SKM-1 treated with dmso at 0.1 percent for 144 hours (cell line): ENCODE data around the gene MPDU1.
"Not testable (repeated sequence)": the region's sequence is repeated elsewhere in the genome, so short reads cannot be mapped to it uniquely, and the experiment has no call there.

Source experiments
- DNase-seq: peaks from one replicate; lab custom pipeline; 2025; ENCODE audit not compliant: unreplicated experiment; lab: John Stamatoyannopoulos, UW

The MPDU1 gene

DNA sequence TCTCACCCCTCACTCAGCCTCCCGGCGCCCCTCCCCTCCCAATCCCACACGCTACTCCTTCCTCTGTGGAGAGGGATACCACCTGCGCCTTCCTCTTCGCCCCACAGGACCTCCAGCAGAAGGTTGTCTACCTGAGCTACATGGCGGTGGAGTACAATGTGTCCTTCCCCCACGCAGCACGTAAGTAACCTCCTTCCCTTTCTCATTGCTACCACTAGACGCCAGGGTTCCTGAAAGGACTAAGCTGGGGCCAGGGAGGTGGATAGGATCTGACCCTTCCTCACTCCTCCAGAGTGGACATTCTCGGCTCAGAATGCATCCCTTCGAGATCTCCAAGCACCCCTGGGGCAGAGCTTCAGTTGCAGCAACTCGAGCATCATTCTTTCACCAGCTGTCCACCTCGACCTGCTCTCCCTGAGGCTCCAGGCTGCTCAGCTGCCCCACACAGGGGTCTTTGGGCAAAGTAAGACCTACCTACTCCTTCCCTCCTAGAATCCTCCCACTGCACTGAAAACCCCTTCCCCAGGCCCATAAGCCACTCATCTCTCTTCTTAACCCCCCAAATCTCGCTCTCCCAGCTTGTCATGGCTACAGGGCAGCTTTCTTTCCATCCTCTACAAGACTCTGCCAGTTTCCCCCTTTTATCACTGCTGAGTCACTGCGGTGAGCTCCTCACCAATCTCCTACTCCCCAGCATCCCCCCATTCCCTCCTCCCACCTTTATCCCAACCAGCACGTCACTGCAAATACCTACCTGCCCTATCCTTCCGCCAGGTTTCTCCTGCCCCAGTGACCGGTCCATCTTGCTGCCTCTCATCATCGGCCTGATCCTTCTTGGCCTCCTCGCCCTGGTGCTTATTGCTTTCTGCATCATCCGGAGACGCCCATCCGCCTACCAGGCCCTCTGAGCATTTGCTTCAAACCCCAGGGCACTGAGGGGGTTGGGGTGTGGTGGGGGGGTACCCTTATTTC, 2.8 kb upstream of the MPDU1 start:
- DNase-seq: no peak

- DNase-seq: no peak
These were observed 1.0 kb upstream of the MPDU1 start for GRCh38 chr17:7582396-7583252.

- no peak for DNase-seq
These were observed 3.2 kb downstream of the MPDU1 start for GRCh38 chr17:7586673-7587419.

GRCh38 chr17:7587420-7588151, 3.9 kb downstream of the MPDU1 start:
- no peak for DNase-seq

DNA sequence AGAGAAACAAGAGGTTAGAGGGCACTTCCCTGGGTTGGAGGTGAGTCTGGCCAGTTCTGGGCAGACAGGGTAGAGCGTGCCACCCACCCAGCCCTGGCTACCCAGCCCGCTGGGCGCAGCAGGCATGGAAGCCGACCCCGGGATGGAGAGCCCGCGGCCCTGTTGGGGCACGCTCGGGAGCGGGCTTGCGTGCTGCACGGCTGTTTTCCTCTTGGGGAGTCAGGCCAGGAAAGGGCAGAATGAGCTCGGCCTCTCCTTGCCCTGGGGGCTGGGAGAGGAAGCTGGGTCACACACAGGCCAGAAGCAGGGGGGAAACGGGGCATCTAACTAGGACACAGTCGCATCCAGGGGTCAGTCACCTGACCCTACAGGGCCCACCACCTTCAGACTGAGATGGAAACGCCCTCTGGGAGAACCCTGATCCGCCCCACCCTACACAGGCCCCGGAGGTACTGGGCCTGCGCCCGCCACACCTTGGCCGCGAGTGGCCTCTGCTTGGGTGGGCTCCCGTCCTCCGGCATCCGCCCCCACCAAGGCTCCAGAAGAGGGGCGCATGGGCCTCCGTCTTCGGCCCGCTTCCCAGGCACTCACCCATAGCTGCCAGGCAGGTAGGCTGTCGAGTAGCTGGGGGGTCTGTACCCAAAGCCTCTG, 5.0 kb downstream of the MPDU1 start:
- DNase-seq: no peak

GRCh38 chr17:7589204-7589868, 5.7 kb downstream of the MPDU1 start:
- DNase-seq: no peak

GRCh38 chr17:7589891-7590691, 6.4 kb downstream of the MPDU1 start, which contains the start of gene SOX15:
Gene SOX15, minus strand, starts transcription at chr17:7590094. Its CDS starts 418 bp downstream, at chr17:7589676.
- DNase-seq: no peak

DNA sequence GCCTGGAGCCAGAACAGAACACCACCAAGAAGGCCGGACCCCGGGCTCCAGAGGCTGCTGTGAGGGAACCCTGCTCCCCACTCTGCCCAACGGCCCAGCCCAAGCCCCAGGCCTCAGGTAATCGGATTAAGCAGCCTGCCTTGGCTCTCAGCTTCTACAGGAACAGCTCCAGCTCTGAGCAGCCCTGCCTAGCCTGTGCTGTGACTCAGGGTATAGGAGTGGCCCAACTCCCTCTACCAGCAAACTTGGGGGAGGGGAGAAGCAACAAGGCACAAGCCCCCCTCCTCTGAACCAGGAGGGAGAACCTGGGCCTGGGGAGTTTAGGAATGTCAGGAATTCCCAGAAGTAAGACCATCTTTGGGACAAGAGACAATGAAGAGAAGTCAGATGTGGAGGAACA, 7.1 kb downstream of the MPDU1 start:
- no peak for DNase-seq

DNA sequence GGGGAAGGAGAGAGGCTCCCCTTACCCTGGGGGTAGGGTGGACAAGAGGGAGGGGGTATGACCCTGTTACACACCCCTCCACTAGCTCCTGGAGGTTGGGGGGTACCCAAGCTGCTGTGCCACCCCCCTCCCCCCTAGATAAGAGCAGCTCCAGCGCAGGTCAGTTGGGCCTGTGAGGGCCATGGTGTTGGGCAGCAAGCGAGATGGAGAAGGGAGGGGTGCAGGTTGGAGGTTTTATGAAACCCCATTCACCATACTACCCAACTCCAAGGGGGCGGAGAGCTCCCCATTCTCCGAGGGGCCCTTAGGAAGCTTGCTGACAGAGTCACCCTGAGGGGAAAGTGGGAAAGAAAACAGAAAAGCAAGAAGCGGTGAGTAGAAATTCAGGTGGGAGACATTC, 7.9 kb downstream of the MPDU1 start:
- no peak for DNase-seq

- no peak for DNase-seq
These were observed 8.9 kb downstream of the MPDU1 start for GRCh38 chr17:7592422-7593021.

GRCh38 chr17:7593296-7593695, 9.6 kb downstream of the MPDU1 start:
- no peak for DNase-seq

DNA sequence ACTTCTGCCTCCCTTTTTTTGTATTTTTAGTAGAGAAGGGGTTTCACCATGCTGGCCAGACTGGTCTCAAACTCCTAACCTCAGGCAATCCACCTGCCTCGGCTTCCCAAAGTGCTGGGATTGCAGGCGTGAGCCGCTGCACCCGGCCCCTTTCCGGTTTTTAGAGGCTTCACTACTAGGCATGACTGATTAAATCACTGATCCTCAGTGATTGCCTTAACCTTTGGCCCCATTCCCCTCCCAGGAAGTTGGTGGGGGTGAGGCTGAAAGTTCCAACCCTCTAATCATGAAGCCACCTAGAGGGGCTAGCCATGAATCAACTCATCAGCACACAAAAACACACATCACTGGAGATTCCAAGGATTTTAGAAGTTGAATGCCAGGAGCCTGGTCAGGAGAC, 13.9 kb downstream of the MPDU1 start:
- DNase-seq: not testable (repeated sequence)

DNA sequence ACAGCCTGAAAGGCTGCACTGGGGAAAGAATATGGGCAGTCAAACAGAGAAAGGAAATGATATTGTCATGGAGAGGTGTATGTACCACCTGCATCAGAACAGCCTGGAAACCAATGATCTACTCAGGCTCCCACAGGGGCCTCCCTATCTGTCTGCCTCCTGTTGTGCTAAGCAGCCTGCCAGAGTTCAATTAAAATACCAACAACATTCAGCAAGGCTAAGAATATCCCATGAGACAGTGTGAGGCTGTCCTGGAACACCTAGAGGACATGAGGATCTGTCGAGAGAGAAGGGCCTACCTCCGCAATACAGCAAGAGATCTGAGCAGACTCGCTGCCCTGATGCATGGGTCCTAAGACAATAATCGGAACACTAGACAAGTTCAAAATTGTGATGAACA, 22.6 kb downstream of the MPDU1 start:
- no peak for DNase-seq

DNA sequence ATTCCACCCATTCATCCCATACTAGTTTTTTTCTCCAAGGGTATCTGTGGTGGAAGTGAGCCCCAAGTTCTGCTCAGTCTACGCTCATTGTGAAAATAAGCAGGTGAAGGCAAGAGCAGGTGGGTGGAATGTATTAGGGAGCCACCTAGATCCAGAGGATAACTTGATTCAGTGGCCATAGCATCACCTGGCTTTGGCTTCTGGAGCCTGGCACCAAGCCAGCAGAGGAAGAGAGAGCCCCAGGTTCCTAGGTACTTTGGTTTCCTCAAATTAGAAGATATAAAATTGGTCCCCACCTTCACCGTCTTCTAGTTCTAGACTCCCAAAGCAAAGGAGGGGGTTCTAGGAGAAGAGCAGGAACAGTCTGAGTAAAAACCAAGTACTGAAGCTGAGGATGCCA, 27.0 kb downstream of the MPDU1 start:
- no peak for DNase-seq

GRCh38 chr17:7611635-7612293, 28.1 kb downstream of the MPDU1 start:
- no peak for DNase-seq

DNA sequence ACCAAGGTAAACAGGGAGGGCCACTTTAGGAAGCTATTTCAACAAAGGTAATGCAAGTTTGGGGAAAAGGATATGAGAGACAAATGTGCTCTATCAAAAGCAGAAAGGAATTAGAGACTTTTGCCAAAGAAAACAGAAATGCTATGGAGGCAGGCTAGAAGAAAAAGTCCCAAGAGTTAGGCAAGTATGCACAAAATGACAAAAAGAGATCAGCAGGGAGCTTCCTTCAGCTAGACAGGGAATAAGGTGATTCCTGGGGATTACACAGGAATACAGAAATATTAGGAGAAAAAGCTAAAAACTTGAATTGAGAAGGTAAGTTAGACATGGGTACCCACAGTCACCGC, 28.6 kb downstream of the MPDU1 start:
- no peak for DNase-seq

DNA sequence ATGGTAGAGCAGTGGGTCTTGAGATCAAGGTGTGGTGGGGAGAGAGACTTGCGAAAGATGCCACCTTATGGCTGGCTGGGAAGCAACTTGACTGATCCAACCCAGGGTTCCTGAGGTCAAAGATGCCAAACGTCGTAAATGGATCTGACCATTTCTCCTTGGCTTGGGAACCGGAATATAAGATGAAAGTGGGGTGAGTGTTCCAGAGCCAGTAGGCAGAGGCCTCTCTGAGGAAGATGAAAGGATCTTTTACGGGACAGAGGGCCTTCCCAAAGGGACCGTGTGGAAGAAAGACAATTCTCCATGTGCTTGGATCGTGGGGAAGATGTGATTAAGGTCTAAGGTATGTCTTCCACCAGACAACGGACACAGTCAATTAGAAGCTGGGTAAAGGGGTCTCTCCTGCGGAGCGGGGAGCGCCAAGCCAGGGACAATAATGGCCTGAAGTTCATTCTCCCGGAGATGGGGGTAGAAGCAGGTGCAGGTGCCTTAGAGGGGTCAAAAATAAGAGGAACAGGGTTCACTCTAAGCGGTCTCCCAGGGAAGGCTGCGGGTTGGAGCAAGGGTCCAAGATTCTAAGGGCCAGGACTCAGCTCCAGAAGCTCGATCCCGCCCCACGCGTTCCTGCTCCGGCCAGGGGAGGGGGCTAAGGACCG, 30.2 kb downstream of the MPDU1 start:
- no peak for DNase-seq
